NCI-H2196 treated with DMSO at 0.1 percent for 48 hours (cell line): Measurements from ENCODE around the gene ADCYAP1R1.

Source experiments
- DNase-seq: peaks from one replicate; lab custom pipeline; 2025; ENCODE audit not compliant: unreplicated experiment; lab: John Stamatoyannopoulos, UW

The ADCYAP1R1 gene

DNA sequence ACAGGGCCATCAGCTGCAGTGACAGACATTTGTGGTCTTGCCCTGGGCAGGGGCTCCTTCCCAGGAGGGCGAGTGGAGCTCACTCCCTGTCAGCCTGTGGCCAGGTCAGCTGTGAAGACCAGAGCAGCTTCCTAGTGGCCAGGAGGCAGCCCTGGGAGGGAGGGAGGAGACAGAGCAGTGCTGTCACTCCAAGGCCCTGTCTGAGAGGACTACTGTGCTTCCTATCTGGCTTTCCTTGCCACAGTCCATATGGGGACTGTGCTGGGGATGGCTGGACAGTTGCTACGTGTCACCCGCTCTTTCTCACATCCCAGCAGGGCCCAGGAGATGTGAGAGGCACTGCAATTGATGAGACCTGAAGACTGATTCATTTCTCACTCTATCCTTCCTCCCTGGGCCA lies 15.2 kb upstream of the ADCYAP1R1 start:
- DNase-seq, result no peak

- no peak for DNase-seq
These were observed 9.0 kb upstream of the ADCYAP1R1 start for GRCh38 chr7:31043051-31043471.

DNA sequence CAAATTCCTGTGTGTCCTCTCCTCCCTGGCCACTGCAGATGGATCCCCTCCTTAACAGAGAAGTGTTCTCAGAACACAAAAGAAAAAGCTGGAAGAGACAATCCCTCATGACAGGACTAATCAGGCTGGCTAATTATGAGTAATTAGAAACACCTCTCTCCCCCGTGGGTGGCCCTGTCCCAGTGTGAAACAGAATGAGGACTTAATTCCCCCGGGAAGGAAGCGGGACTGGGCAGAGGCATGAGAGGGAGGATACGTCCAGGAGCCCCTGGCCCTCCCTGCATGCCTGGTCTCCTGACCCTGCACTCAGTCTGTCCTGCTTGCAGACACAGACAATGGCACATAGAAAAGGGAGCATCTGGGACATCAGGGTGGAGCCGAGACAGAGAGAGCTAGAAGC lies 7.6 kb upstream of the ADCYAP1R1 start:
- DNase-seq, result no peak

- no peak for DNase-seq
These were observed 5.4 kb upstream of the ADCYAP1R1 start for GRCh38 chr7:31046723-31047122.

GRCh38 chr7:31047313-31048146 lies 4.6 kb upstream of the ADCYAP1R1 start:
- DNase-seq, result no peak

GRCh38 chr7:31049005-31049765 lies 2.9 kb upstream of the ADCYAP1R1 start:
- no peak for DNase-seq

DNA sequence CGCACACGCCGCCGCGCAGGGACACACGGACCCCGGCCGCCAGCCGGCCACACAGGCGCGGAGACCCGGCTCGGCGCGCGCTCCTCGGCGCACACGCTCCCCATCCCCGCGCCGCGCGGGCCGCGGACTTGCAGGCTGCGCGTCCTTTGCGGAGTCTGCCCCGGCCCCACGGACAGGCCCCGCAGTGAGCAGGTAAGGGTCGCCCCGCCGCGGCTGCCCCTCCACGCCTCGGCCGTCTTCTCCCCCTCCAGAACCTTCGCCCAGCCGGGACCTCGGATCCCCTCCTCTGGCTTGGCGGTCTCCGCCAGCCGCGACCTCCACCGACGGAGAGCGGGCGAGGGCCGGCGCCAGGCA lies 356 bp downstream of the ADCYAP1R1 start:
- DNase-seq, result no peak

- no peak for DNase-seq
These were observed 913 bp downstream of the ADCYAP1R1 start for GRCh38 chr7:31052841-31053601.

GRCh38 chr7:31053986-31054385 lies 1.9 kb downstream of the ADCYAP1R1 start:
- DNase-seq, result no peak

DNA sequence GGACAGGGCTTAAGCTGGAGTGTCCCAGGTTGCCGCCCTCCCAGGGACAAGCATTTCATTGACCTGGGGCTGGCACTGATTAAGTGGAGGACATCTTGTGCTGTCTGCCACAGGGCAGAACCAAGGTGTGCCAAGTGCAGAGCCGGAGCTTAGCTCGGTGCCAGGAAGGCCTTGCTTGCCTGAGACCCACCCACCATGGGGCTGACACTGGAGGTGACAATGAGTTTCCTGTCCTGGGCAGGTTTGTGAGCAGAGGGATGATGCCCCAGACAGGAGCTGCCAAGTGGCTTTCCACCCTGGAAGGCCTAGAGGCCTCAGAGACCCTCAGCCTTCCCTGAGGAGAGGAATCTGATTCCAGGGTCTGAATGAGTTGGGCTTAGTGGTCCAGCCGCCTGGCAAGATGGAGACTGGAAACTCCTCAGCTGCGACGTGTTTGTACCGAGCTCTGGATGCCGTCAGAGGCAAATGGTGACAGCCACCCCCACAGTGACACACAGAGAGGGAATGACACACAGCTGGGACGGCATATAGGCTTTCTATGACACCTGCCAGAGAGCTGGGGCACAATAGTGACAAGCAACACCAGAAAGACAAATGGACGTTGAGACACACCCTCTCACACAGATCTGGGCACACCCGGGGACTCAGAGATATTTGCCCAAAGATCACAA lies 2.6 kb downstream of the ADCYAP1R1 start:
- DNase-seq, result no peak

DNA sequence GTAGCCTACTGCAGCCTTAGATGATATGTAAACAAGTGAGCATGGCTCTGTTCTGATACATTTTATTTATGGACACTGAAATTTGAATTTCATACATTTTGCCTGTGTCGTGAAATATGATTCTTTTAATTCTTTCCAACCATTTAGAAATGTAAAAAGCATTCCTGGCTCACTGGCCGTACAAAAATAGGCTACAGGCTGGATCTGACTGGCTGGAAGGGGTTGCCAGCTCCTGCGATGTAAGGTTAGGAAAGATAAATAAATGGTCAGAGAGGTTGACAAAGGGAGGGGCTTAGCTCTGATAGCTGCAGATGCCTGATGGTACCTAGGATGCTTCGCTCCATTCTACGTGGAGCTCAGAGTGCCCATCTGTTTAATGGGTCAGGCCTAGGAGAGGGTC lies 3.4 kb downstream of the ADCYAP1R1 start:
- DNase-seq, result no peak

- DNase-seq, result no peak
These were observed 4.8 kb downstream of the ADCYAP1R1 start for GRCh38 chr7:31056775-31057346.

DNA sequence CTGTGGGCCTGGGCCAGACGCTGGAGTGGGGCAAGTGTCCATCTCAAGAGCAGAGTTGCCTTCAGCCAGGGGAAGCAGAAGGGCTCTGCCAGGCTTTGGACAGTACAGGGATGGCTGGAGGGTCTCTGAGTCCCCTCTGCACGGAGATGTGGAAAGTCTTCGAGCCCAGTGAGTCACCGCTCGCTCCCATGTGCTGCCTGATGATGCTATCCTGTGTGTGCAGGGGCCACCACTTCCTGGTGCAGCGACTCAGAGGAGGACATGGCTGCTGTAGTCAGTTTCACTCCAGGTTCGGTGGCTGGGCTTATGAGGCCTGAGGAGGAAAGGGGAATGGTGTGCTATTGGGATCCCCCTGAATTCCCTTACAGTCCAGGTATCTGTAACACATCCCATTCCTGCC lies 6.0 kb downstream of the ADCYAP1R1 start:
- DNase-seq, result no peak

DNA sequence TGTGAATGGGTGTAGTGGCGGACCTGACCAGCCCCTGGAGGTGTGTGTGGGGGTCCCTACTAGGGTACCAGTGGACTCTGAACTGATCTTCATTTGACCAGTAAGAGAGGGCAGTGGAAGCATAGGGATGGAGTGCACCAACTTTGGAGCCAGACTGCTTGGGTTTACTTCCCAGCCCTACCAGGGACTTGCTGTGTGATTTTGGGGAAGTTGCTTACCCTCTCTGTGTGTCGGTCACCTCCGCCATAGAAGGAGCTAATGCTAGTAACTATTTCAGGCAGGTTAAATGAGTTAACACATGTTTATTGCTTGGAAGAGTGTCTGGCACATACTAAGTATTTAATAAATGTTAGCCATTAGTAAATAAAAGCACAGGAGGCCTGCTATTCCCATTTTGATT lies 6.6 kb downstream of the ADCYAP1R1 start:
- no peak for DNase-seq

DNA sequence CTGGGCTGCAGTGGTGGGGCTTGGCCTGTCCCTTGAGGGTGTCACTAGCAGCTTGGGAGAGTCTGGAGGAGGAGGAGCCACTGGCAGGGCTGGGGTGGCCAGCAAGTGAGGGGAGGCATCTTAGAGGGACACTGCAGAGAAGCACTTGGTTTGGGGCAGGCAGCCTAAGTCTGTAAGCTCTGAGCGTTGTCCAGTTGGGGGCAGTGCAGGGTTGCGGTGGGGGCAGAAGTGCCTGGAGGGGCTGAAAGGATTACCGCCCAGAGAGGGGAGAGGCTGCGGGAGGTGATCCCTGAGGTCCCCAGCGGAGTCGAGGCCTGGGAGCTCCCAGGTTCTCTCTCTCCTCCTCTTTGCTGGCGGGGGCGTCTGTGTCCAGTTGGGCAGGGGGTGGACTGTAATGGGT lies 7.4 kb downstream of the ADCYAP1R1 start:
- no peak for DNase-seq

DNA sequence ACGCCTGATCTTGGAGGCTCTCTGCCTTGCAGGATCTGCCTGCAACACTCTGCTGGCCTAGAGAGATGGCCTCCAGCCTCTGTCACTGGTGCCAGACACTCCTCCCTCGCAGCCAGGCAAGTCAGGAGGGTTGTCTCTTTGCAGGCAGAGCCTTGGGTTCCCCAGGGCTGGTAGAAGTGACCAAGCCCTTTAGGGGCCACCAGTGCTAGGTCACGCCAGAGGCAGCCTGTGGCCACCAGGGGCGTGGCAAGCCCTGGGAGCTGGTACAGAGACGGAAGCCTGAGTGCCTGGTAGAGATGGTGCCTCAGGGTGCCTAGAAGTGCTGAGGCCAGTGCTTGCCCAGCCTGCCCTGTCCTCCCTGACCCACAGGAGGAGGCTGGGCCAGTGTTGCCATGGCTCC lies 9.1 kb downstream of the ADCYAP1R1 start:
- DNase-seq, result no peak

- DNase-seq, result no peak
These were observed 10.8 kb downstream of the ADCYAP1R1 start for GRCh38 chr7:31062746-31063435.

GRCh38 chr7:31065021-31065593 lies 13.0 kb downstream of the ADCYAP1R1 start:
- DNase-seq, result no peak

DNA sequence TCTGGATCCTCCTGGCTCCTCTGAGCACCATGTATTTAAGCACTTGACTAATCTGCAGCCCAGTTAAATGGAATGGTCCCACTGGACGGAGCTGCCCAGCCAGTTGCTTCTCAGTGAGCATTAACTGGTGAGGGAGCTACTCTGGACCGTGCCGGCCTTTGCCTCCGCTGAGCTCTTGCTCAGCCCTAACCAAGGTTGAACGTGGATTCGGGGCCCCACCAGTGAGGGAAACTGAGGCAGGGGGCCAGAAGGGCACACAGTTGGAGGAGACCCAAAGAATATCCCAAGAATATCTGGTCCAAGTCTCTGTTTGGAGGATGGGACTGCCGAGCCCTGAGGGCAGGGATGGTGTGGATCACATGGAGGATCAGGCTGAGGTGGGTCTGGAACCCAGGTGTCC lies 13.7 kb downstream of the ADCYAP1R1 start:
- DNase-seq, result no peak
